PC-3 (cell line): ENCODE measurements around the gene GPRIN1. TPM values are rescaled to one million over a fixed set of nuclear protein-coding genes. Genes with fewer than 3 reads are reported as not detected.

ENCODE experiments used
- ATAC-seq: fragments of 200-7000 bp; cut with Tn5 transposase; 2 replicates; pipeline ENCODE4 v1.9.1; 2020; ENCODE audit warnings: mild to moderate bottlenecking, moderate library complexity
- BruUV-seq: library from RNA; stranded (reverse); fragments of 400-500 nt; replicated peaks from 2 replicates; lab custom pipeline; 2021; lab: Mats Ljungman, UMichigan
- CTCF ChIA-PET: fragments of 300-600 bp; sonication (Branson Sonifier 250); formaldehyde crosslinking; loops from one replicate; lab custom pipeline; 2022; ENCODE audit warnings: antibody characterized with exemption; lab: Charles Lee
- POLR2A ChIA-PET: fragments of 300-600 bp; sonication (Branson Sonifier 250); formaldehyde crosslinking; loops from one replicate; lab custom pipeline; 2022; ENCODE audit warnings: antibody characterized with exemption; ENCODE audit not compliant: unreplicated experiment; lab: Charles Lee
- DNase-seq: peaks from one replicate; pipeline ENCODE4 v3.0.0-alpha.2; 2015
- H2AFZ ChIP-seq: fragments of 300-600 bp; sonication (generic); 2 replicates; pipeline ENCODE4 v1.6.0; 2016; ENCODE audit warnings: antibody characterized with exemption, low read length
- H3F3A ChIP-seq: fragments of 300-600 bp; sonication (generic); one replicate; pipeline ENCODE4 v1.6.0; 2017; ENCODE audit warnings: antibody characterized with exemption, low read length, control low read depth, mild to moderate bottlenecking; ENCODE audit not compliant: unreplicated experiment
- H3K27ac ChIP-seq: fragments of 300-600 bp; sonication (generic); 2 replicates; pipeline ENCODE4 v1.5.1; 2016; ENCODE audit warnings: mild to moderate bottlenecking, low read length
- H3K27me3 ChIP-seq: fragments of 300-600 bp; sonication (generic); 2 replicates; pipeline ENCODE4 v1.6.1; 2016; ENCODE audit warnings: low read length, mixed read lengths
- H3K36me3 ChIP-seq: fragments of 300-600 bp; sonication (generic); 2 replicates; pipeline ENCODE4 v1.6.1; 2016; ENCODE audit warnings: low read depth, mixed run types, low read length, mixed read lengths
- H3K4me1 ChIP-seq: fragments of 300-600 bp; sonication (generic); 2 replicates; pipeline ENCODE4 v1.5.1; 2016; ENCODE audit warnings: low read length; ENCODE audit not compliant: insufficient read depth
- H3K4me2 ChIP-seq: fragments of 300-600 bp; sonication (generic); 2 replicates; pipeline ENCODE4 v1.6.0; 2016; ENCODE audit warnings: low read length
- H3K4me3 ChIP-seq: fragments of 300-600 bp; sonication (generic); 2 replicates; pipeline ENCODE4 v1.5.1; 2016; ENCODE audit warnings: mild to moderate bottlenecking, low read length, mixed read lengths
- H3K79me2 ChIP-seq: fragments of 300-600 bp; sonication (generic); 2 replicates; pipeline ENCODE4 v1.6.1; 2017; ENCODE audit warnings: low read length, mixed read lengths
- H3K9ac ChIP-seq: fragments of 300-600 bp; sonication (generic); 2 replicates; pipeline ENCODE4 v1.6.0; 2016; ENCODE audit warnings: mild to moderate bottlenecking, low read length
- H3K9me2 ChIP-seq: fragments of 300-600 bp; sonication (generic); replicated peaks from 2 replicates; pipeline ENCODE4 v1.6.1; 2016; ENCODE audit warnings: mixed run types, low read length, mixed read lengths
- H3K9me3 ChIP-seq: fragments of 300-600 bp; sonication (generic); 2 replicates; pipeline ENCODE4 v1.6.1; 2016; ENCODE audit warnings: low read length, mixed read lengths
- H4K20me1 ChIP-seq: fragments of 300-600 bp; sonication (generic); 2 replicates; pipeline ENCODE4 v1.6.1; 2016; ENCODE audit warnings: low read length, mixed read lengths
- CTCF ChIP-seq: fragments of 300-600 bp; sonication (generic); conservative IDR thresholded peaks from 2 replicates; pipeline ENCODE4 v1.5.1; 2017; ENCODE audit warnings: antibody characterized with exemption, low read depth, mild to moderate bottlenecking, low read length
- EZH2 ChIP-seq: fragments of 300-600 bp; sonication (generic); IDR thresholded peaks from one replicate; pipeline ENCODE4 v1.6.1; 2017; ENCODE audit warnings: antibody characterized with exemption, mild to moderate bottlenecking, low read length; ENCODE audit not compliant: unreplicated experiment
- EZH2phosphoT487 ChIP-seq: fragments of 300-600 bp; sonication (generic); IDR thresholded peaks from 2 replicates; pipeline ENCODE4 v1.6.1; 2018; ENCODE audit warnings: mild to moderate bottlenecking, antibody characterized with exemption, low read length, borderline replicate concordance
- intact Hi-C: fragments of 100-400 bp; cut with micrococcal nuclease; formaldehyde crosslinking; loops from 2 replicates; pipeline ENCODE4 v1.9.0; 2023
- total RNA-seq: library from RNA; depleted of rRNA; stranded (reverse); fragments of >200 nt; gene quantifications from 2 replicates; pipeline ENCODE4 v1.2.3, GENCODE V29; 2014

Gene GPRIN1
- total RNA-seq, 1 experiment from 2014 or later = 18.7 TPM

- DNase-seq (peak; percentile 99), ATAC-seq (peak; percentile 91)
- H3K4me3 ChIP-seq = peak within 1 kb of the TSS; percentile 86
- peak within 1 kb of the TSS; percentile 88 for H2AFZ ChIP-seq
- peak within 1 kb of the TSS; percentile 77 for H3K9ac ChIP-seq
- intact Hi-C loops = loop anchor here (1.0 to 2.0 kb wide), 2 partner anchors 68 to 73 kb away; no protein-coding TSS in a partner anchor
- CTCF ChIA-PET = interaction anchor here (0.7 to 1.2 kb wide), 5 partner anchors 14 to 241 kb away, joined by 3 to 9 read pairs (median 4); partner anchors contain the start of genes EIF4E1B, RNF44 and SNCB
- H4K20me1 ChIP-seq = 0 out of 2 replicates have a peak, but pooled peaks cover 7% of the 10 kb centered on the region
- peak within 1 kb of the TSS; percentile 95 for H3K4me2 ChIP-seq
- H3F3A ChIP-seq = no peaks in the 10 kb centered on the region
- H3K9me2 ChIP-seq = no peaks in the 10 kb centered on the region
- no peaks in the 10 kb centered on the region for H3K36me3 ChIP-seq
- POLR2A ChIA-PET = interaction anchor here (0.6 to 0.7 kb wide), 5 partner anchors 14 to 200 kb away, joined by 3 to 5 read pairs (median 3); no protein-coding TSS in a partner anchor
- H3K27me3 ChIP-seq = no peaks in the 10 kb centered on the region
- H3K79me2 ChIP-seq = peaks cover 32% of the 10 kb centered on the region
- H3K4me1 ChIP-seq = peaks cover 17% of the 10 kb centered on the region
- no TSS peak for BruUV-seq
- TF ChIP-seq CTCF (peak; percentile 51), EZH2 (no peak)
- H3K27ac ChIP-seq = no peak within 1 kb of the TSS
- H3K9me3 ChIP-seq = no peaks in the 10 kb centered on the region
Measured at GRCh38 chr5:176647030-176647842, 37.3 kb upstream of the GPRIN1 start, which contains the start of gene TSPAN17. TSS of gene TSPAN17 (plus strand) at chr5:176647484. CDS start at chr5:176647616, 132 bp downstream.

GRCh38 chr5:176646707-176647029 lies 36.7 kb upstream of the GPRIN1 start:
- Histone ChIP-seq H3K27ac (no peak overlapping the region), H4K20me1 (0 out of 2 replicates have a peak, but pooled peaks cover 4% of the 10 kb centered on the region), H3K4me2 (peak overlapping the region; percentile 88), H2AFZ (peak overlapping the region; percentile 80), H3F3A (no peaks in the 10 kb centered on the region), H3K9ac (peak overlapping the region; percentile 70), H3K79me2 (peaks cover 32% of the 10 kb centered on the region), H3K36me3 (no peaks in the 10 kb centered on the region), H3K4me3 (peak overlapping the region; percentile 64), H3K4me1 (peaks cover 17% of the 10 kb centered on the region), H3K27me3 (no peaks in the 10 kb centered on the region), H3K9me2 (no peaks in the 10 kb centered on the region), H3K9me3 (no peaks in the 10 kb centered on the region)
- intact Hi-C loops = loop anchor here (1.0 to 2.0 kb wide), 2 partner anchors 68 to 72 kb away; no protein-coding TSS in a partner anchor
- ChIA-PET POLR2A (no interaction called here), CTCF (interaction anchor here (1.0 to 1.2 kb wide), 4 partner anchors 14 to 240 kb away, joined by 3 to 9 read pairs (median 4); partner anchors contain the start of gene RNF44)
- TSS peak; percentile 97 for BruUV-seq
- no peak for TF ChIP-seq CTCF
- TF ChIP-seq EZH2phosphoT487 = no peak
- TF ChIP-seq EZH2 = no peak
- peak; percentile 4 for ATAC-seq
- DNase-seq = no peak
